ENCODE results near the gene SYNGR2.

The SYNGR2 gene

DNA sequence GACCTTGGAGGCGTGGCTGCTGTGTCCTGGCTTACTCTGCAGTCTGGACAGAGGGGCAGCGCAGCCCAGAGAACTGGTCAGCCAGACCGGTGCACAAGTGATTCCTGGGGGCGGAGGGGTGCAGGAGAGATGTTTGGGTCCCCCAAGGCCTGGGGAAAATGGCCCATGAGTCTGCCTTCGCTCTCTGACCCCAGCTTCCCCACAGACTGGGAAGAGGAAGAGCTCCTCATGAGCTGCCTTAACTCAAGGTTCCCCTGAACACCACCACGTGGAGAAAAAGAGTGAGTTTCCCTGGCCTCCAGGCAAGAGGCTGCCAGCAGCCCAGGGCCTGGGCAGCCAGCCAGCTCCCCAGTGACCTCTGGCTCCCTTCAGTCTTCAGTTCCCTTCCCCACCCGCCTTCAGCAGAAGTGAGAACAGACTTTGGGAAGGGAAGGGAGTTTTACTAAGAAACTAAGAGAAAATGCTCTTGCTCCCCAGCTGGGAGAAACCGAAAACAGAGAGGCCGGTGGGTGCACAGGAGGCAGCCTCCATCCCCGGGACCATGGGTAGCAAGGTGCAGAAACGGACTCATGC is 24.1 kb upstream of the SYNGR2 start:
- peak; percentile 86 for DNase-seq

DNA sequence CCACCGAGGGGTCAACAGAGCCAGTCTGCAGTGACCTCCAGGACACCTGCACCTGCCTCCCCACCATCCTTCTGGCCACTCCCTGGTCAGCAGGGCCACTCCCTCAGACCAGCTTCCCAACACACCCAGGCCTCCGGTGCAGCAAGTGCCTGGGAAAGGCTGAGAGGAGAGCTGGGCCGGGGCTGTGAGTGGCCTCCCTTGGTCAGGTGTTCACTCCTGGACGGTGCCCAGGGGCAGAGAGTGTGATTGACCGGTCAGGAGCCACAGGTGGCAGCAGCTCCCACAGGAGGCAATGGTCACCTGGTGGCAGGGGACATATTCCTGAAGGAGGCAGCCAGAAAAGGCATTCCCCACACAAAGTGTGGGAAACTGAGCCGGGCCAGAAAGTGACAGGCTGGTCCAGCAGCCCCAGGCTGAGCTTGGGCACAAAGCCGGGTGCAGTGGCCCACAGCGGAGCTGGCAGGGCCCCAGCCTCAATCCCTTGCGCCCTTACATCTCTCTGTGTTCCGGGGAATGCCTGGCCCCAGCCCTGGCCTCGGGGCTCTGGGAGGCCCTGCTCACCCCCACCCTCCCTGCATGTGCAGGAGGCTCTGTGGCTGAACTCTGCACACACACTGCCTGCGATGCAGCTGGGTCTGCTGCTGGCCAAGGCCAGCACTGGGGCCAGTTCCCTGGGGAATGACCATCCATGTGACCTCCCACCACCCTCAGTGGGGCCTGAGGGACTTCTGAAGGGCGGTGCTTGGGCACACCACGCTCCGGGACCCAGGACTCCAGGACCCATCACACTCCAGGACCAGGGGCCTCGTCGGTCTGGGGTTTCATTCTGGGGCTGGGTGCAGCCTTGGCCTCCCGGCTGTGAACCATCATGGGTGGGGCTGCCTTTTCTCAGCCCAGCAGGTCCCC is 23.4 kb upstream of the SYNGR2 start:
- no peak for DNase-seq

DNA sequence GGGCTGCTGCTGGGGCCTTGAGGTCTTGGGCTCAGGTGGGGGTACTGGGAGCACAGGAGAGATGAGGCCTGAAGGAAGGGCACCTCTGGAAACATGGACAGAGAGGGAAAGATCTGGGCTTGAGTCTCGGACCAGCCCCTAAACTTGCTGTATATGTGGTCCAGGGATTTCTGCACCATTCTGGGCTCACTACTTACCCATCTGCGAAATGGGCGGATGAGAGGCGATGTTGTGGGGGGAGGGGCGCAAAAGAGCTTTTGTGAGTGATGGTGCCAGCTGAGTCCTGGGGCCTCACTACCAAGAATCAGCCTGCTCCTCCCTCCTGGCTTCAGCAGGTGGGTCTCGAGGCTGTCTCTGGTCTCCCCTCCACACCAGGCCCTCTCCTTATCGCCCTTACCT is 21.9 kb upstream of the SYNGR2 start:
- DNase-seq: no peak

DNA sequence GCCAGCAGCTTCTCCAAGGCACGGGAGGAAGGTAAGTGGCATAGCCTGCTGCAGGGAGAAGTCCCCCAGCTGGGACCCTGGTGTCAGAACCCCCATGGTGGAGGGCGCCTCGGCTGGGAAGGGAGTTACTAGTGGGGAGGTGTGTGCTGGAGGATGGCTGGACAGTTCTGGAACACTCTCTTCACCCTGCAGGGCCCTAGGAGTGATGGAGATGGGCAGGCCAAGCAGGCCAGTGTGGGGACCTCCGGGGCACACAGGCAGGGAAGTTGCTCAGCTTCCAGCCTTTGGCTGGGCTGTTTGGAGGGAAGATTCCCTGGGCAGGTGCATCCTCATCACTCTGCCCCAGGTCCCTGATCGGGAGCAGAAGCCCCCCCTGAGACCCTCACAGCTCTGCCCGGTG is 21.5 kb upstream of the SYNGR2 start:
- no peak for DNase-seq

DNA sequence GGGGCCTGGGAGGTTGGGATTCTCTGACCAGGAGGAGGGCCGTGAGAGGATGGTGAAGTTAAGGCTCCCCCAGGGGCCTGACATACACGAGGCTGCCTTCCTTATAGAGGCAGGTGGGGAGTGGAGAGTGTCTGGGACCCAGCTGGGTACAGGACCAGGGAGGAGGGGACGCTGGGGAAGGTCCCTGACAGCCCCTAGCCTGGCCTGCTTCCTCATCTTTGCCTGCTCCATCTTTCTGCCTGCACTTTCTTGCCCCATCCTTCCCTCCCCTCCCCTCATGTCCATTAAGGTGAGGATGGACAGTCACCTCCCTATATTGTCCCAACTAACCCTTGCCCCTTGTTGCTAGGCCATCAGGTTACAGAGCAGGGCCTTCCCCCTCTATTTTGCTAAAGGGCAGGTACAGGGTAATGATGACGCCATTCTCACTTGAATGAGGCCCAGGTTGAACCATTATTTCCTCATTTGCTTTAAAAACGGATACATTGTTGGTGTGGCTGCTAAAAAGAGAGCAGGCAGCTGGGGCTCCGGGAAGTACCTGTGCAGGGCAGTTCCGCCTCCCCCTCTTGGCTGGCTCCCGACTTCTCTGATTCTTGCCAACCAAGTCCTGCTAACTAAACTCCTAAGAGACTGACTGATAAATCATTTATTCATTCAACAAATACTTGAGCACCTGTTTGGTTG is 20.9 kb upstream of the SYNGR2 start:
- no peak for DNase-seq

DNA sequence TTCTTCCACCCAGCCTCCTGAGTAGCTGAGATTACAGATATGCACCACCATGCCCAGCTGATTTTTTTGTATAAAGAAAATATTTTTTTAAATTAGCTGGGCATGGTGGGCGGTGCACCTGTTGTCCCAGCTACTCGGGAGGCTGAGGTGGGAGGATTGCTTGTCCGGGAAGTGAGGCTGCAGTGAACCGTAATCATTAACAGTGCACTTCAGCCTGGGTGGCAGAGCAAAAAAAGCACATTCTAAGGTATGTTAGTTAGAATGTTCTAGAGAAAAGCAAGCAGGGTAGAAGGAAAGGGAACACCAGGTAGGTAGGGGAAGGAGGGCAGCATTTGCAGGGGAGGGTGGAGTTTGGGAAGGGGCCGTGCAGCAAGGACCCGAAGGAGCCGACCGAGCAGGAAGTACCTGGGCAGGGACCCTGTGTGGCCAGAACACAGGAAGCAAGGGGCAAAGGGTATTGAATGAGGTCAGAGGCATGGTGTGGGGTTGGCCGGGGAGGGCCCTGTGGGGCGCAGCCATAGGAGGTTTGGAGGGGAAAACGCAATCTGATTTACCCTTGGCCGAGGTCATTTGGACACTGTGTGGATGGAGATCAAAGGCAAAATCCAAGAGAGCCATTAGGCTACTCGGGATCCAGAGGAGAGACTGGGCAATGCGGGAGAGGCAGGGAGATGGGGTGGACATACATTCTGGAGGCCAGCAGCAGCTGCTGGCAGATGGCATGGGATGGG is 19.9 kb upstream of the SYNGR2 start:
- no peak for DNase-seq

DNA sequence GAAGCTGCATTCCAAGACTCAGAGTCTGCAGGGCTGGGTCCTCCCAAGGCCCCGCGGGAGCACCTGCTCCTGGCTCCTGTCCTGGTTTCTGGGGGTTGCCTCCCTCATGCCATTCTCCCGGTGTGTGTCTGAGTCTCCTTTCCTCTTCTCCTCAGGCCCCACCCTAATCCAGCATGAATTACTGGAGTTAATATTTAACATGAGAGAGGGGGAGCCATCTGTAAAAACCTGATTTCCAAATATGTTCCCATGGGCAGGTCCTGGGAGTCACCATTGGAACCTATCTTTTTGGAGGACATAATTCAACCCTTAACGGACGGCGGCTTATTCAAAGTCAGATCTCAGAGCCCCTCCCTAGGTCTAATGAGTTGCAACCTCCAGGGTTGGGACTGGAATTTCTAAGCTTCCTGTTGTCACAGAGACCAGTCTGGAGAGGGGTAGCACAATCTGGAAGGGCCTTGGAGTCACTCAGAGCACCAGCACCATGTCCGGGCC is 16.8 kb upstream of the SYNGR2 start:
- DNase-seq: no peak

DNA sequence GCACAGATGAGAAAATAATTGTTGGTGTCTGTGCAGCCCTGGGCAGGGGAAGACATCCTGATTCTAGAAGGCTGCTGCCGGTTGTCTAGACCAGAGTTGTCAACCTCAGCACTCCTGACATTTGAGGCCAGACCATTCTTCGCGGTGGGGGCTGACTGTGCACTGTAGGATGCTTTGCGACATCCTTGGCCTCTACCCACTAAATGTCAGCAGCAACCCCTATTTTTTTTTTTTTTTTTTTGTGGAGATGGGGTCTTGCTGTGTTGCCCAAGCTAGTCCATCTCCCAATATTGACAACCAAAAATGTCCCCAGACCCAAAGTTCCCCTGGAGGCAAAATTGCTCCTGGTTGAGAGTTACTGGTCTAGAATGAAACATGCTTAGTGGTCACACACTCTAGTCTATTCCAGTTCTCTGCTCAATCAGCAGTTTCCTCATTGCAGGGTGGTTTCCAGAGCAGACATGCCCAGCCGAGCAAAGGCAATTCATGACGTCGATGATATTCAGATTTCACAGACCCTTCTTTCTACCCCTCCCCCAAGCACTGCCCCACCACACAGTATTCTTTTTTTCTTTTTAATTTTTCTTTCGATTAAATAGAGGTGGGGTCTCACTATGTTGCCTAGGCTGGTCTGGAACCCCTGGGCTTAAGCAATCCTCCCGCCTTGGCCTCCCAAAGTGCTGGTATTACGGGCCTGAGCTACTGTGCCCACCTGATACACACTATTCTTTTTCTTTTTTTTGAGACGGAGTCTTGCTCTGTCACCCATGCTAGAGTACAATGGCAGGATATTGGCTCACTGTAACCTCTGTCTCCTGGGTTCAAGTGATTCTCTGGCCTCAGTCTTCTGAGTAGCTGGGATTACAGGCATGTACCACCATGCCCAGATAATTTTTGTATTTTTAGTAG is 13.2 kb upstream of the SYNGR2 start:
- DNase-seq: no peak

DNA sequence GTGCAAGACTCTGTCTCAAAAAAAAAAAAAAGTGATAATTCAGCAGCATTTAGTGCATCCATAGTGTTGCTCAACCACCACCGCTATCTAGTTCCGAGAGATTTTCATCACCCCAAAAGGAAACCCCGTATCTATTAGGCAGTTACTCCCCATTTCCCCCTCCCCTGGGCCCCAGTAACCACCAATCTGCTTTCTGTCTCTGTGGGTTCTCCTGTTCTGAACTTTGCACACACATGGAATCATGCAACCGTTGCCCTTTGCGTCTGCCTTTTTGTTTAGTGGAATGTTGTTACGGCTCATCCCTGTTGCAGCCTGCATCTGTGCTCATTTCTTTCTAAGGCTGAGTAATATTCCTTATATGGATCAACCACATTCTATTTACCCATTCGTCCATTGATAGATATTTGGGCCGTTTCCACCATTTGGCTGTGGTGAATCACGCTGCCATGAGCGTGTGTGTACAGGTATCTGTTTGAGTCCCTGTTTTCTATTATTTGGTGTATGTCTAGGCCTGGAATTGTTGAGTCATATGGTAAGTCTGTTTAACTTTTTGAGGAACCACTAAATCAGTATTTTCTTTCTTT is 8.7 kb upstream of the SYNGR2 start:
- peak; percentile 51 for DNase-seq

DNA sequence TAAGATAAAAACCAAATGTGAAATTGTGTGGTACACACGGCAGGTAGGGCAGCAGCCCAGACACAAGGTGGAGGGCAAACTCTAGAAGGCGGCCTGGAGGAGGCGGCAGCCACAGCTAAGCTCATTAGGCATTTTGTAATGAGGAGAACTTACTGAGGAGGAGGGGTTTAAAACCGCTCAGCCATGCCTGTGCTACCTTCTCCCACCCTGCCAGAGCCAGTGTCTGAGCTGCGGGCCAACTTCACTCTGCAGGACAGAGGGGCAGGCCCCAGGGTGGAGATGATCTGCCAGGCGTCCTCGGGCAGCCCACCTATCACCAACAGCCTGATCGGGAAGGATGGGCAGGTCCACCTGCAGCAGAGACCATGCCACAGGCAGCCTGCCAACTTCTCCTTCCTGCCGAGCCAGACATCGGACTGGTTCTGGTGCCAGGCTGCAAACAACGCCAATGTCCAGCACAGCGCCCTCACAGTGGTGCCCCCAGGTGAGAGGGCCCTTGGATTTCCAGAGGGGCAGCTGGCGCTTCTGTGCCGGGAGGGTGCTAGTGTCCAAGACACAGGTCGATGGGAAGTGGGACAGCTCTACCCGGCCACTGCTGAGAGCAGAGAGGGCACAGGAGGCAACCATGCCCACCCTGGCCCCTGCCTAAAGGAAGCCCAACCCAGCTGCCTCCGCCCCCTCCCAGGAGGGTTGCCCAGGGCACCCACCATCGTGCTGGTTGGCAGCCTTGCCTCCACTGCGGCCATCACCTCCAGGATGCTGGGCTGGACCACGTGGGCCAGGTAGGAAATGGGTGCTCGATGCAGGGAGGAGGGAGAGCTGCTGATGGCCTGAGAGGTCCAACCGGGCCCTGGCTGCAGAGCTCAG is 4.3 kb upstream of the SYNGR2 start:
- no peak for DNase-seq

DNA sequence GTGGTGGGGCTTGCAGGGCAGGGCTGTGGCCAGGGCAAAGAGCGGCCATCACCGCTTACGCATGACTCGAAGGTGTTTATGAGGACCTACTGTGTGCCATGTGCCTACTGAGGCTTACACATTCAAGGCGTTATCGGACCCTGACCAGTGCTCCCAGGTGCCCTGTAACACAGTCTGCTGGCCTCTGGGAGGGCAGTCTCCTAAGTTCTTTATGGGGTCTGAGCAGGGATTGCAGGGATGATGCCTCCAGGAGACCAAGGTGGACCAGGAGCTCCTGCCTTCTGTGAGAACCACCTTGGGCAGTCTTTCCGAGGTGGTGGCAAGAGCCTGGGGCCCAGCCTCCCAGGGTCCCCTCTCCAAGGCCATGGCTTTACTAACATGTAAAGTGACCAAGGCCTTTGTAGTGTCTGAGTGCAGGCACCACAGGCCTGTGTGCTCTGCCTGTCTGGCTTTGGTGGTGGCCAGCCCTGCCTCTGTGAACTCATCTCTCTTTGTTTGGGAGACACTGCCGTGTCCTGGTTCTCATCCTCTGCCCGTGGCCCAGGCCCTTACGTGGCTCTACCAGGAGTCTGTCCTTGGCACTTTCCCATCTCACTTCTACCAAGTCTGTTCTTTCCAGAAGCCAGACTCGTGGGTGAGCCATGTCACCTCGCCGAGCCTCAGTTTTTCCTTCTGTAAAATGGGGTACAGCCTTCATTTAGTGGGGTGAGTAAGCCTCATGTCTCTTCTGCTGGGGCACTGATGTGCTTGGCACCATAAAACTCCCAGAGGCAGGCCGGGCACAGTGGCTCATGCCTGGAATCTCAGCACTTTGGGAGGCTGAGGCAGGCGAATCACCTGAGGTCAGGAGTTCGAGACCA is 3.4 kb upstream of the SYNGR2 start:
- no peak for DNase-seq

DNA sequence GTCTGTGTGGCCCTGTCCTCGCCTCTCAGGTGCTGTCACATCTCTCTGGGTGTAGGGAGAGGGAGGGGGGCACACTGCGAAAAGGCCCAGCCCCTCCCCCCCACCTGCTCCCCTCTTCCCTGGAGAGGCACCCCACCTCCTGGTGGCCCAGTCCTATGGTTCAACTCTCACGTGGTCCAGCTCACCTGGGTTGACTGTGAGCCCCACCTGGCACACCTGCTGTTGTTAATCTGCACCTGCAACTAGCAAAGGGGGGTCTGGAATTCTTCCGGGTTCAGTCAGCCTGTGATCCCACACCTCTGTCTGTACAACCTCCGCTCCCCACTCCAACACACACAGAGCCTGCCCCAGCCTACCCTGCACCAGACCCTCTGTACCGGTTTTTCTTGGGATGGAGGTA is 2.0 kb upstream of the SYNGR2 start:
- no peak for DNase-seq

DNA sequence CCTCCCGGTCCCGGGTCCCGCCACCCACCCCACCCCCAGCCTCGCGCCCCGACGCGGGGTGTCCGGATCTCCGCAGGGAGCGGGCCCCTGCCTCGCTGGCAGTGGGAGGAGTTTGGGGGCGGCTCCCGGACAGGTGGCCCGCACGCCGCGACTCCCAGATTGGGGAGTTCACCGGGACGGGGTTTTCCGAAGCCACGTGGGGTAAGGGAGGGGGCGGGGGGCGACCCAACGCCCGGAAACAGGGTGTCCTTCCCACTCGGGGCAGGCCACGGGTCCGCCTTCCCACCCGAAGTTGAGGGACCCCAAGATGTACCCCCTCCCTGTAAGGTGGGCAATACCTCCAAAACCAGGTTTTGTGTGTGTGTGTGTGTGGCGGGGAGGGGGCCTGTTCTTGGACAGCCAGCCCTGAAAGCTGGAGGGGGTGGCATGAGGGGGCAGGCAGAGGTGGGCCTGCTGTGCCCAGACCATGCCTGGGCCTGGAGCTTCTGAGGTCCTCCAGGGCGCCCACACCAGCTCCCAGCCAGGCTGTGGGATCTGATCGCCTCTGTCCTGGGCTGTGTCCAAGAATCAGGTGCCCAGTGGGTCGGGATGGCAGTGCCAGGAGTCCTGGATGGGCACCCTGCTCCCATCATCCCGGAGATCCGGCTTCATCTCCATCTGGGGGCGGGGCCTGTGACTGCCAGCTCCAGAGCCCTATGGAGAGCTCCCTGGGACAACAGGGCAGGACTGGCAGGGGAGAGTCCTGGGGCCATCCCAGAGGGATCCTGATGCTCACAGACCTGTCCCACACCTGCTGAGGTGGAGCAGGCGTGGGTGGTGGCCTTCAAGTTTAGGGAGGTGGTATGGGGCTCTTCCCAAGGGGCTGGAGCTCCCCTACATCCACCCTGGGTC is 767 bp downstream of the SYNGR2 start:
- DNase-seq: no peak

DNA sequence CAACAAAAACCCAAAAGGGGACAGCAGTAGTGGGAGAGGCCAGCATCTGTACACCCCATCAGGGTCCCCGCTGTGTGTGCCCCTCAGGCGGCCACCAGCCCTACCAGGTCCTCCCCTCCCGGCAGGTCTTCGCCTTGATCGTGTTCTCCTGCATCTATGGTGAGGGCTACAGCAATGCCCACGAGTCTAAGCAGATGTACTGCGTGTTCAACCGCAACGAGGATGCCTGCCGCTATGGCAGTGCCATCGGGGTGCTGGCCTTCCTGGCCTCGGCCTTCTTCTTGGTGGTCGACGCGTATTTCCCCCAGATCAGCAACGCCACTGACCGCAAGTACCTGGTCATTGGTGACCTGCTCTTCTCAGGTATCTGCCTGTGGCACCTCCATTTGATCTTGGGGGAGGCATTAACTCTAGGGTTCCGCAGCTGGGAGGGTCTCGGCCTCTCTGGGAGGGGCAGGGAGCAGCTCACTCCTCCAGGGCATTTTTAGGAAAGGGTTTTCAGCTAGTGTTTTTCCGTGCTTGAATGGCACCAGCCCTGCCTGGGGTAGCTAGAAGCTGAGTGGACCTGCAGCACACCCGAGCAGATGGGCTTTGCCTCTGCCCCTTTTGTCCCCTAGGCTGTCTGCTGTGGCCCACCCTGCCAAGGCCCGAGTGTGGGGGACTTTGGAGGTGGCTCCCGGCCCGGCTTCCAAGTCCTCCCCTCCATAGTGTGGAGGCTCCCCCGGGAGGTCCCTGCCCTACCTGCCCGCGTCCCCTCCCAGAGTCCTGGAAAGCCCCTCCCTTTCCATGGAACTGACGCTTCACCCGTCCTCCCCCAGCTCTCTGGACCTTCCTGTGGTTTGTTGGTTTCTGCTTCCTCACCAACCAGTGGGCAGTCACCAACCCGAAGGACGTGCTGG is 2.6 kb downstream of the SYNGR2 start:
- no peak for DNase-seq

DNA sequence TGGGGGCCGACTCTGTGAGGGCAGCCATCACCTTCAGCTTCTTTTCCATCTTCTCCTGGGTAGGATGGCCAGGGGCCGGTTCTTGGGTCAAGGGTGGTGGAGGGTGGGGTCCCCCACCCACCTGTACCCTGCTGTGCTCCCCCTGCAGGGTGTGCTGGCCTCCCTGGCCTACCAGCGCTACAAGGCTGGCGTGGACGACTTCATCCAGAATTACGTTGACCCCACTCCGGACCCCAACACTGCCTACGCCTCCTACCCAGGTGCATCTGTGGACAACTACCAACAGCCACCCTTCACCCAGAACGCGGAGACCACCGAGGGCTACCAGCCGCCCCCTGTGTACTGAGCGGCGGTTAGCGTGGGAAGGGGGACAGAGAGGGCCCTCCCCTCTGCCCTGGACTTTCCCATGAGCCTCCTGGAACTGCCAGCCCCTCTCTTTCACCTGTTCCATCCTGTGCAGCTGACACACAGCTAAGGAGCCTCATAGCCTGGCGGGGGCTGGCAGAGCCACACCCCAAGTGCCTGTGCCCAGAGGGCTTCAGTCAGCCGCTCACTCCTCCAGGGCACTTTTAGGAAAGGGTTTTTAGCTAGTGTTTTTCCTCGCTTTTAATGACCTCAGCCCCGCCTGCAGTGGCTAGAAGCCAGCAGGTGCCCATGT is 3.3 kb downstream of the SYNGR2 start:
- peak; percentile 44 for DNase-seq

DNA sequence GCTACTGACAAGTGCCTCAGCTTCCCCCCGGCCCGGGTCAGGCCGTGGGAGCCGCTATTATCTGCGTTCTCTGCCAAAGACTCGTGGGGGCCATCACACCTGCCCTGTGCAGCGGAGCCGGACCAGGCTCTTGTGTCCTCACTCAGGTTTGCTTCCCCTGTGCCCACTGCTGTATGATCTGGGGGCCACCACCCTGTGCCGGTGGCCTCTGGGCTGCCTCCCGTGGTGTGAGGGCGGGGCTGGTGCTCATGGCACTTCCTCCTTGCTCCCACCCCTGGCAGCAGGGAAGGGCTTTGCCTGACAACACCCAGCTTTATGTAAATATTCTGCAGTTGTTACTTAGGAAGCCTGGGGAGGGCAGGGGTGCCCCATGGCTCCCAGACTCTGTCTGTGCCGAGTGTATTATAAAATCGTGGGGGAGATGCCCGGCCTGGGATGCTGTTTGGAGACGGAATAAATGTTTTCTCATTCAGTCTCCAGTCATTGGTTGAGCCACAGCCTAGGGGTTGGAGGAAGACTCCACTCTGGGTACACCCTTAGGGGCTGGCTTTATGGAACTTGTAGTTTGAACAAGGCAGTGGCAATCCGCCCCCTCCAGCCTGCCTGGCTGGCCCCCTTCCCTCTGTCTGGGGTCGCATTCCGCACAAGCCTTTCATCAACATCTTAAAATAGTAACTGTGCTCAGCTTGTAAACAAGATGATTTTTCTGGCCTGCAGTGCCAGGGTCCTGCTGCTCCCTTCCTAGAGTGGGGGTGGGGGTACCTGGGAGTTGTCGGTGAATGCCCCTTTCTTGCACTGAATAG is 4.1 kb downstream of the SYNGR2 start:
- peak; percentile 64 for DNase-seq
